RPMI7951 (cell line): ENCODE results near the gene SETD2. TPM values are rescaled to one million over a fixed set of nuclear protein-coding genes. Genes with fewer than 3 reads are reported as not detected.

Source experiments
- DNase-seq: peaks from one replicate; pipeline ENCODE4 v3.0.0-alpha.2; 2012; ENCODE audit warnings: low read depth
- total RNA-seq: library from RNA; depleted of rRNA; stranded (reverse); fragments of >200 nt; shearing (Covaris generic); gene quantifications from 2 replicates; pipeline ENCODE4 v1.2.3, GENCODE V29; 2014

Gene SETD2
- total RNA-seq, 1 experiment from 2014 or later = 21.1 TPM

GRCh38 chr3:47009225-47010110 is 154.4 kb downstream of the SETD2 start:
- DNase-seq = peak; percentile 94

- no peak for DNase-seq
Observed at GRCh38 chr3:47008851-47009224, 155.1 kb downstream of the SETD2 start.

- no peak for DNase-seq
Observed at GRCh38 chr3:47008234-47008796, 155.6 kb downstream of the SETD2 start.

GRCh38 chr3:47007482-47008233 is 156.3 kb downstream of the SETD2 start:
- no peak for DNase-seq

GRCh38 chr3:47007001-47007400 is 156.9 kb downstream of the SETD2 start:
- no peak for DNase-seq

GRCh38 chr3:47006145-47006651 is 157.7 kb downstream of the SETD2 start:
- DNase-seq = no peak

- DNase-seq = no peak
Observed at GRCh38 chr3:47005212-47006144, 158.4 kb downstream of the SETD2 start.

GRCh38 chr3:47004369-47005211 is 159.3 kb downstream of the SETD2 start:
- no peak for DNase-seq

- no peak for DNase-seq
Observed at GRCh38 chr3:47003461-47004368, 160.2 kb downstream of the SETD2 start.

GRCh38 chr3:47003056-47003410 is 160.9 kb downstream of the SETD2 start:
- no peak for DNase-seq

- DNase-seq = no peak
Observed at GRCh38 chr3:47002171-47003055, 161.5 kb downstream of the SETD2 start.

GRCh38 chr3:47001731-47002170 is 162.2 kb downstream of the SETD2 start:
- no peak for DNase-seq

GRCh38 chr3:47000922-47001730 is 162.8 kb downstream of the SETD2 start:
- DNase-seq = no peak

- peak; percentile 71 for DNase-seq
Observed at GRCh38 chr3:47000198-47000815, 163.6 kb downstream of the SETD2 start.

GRCh38 chr3:46999516-47000197 is 164.3 kb downstream of the SETD2 start:
- no peak for DNase-seq

GRCh38 chr3:46998852-46999515 is 164.9 kb downstream of the SETD2 start:
- no peak for DNase-seq
